GM18511 (cell line): ENCODE measurements around the gene LRRC41.
"Not testable (repeated sequence)": the region's sequence is repeated elsewhere in the genome, so short reads cannot be mapped to it uniquely, and the experiment has no call there.

Source experiments
- ATAC-seq: cut with Tn5 transposase; IDR thresholded peaks from one replicate; pipeline ENCODE4 v1.9.1; 2021; ENCODE audit warnings: mild to moderate bottlenecking, moderate library complexity; ENCODE audit not compliant: unreplicated experiment

LRRC41 gene

GRCh38 chr1:46325285-46326076, 22.1 kb upstream of the LRRC41 start:
- ATAC-seq: peak; percentile 67

GRCh38 chr1:46322191-46322590, 18.8 kb upstream of the LRRC41 start:
- not testable (repeated sequence) for ATAC-seq

- not testable (repeated sequence) for ATAC-seq
These were observed 16.8 kb upstream of the LRRC41 start for GRCh38 chr1:46319960-46320914.

DNA sequence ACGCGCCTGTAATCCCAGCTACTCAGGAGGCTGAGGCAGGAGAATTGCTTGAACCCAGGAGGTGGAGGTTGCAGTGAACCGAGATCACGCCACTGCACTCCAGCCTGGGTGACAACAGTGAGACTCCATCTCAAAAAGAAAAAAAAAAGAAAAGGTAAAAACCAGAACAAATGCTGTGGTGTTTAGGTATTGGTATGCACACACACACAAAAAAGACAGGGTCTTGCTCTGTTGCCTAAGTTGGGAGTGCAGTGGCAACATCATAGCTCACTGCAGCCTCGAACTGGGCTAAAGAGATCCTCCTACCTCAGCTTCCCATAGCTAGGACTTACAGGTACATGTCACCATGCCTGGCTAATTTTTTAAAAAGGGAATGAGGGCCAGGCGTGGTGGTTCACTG, 15.9 kb upstream of the LRRC41 start:
- not testable (repeated sequence) for ATAC-seq

- no peak for ATAC-seq
These were observed 13.9 kb upstream of the LRRC41 start for GRCh38 chr1:46317323-46317722.

- ATAC-seq: no peak
These were observed 12.4 kb upstream of the LRRC41 start for GRCh38 chr1:46315669-46316403.

DNA sequence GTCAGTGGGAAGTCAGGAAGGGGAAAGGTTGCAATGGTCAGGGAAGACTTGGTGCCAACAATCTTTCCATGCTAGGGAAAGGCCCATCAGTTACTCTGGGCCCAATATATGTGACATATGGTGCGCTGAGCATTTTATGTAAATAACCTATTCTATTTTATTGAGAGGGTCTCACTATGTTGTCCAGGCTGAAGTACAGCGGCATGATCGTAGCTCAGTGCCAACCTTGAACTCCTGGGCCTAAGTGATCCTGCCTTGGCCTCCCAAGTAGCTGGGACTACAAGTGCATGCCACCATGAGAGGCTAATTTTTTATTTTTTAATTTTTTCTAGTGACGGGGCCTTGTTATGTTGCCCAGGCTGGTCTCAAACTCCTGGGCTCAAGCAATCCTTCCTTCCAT, 6.9 kb upstream of the LRRC41 start:
- no peak for ATAC-seq

- ATAC-seq: no peak
These were observed 6.2 kb upstream of the LRRC41 start for GRCh38 chr1:46309401-46310159.

- ATAC-seq: no peak
These were observed 2.7 kb upstream of the LRRC41 start for GRCh38 chr1:46306159-46306530.

GRCh38 chr1:46303872-46304326, 483 bp upstream of the LRRC41 start:
- no peak for ATAC-seq

DNA sequence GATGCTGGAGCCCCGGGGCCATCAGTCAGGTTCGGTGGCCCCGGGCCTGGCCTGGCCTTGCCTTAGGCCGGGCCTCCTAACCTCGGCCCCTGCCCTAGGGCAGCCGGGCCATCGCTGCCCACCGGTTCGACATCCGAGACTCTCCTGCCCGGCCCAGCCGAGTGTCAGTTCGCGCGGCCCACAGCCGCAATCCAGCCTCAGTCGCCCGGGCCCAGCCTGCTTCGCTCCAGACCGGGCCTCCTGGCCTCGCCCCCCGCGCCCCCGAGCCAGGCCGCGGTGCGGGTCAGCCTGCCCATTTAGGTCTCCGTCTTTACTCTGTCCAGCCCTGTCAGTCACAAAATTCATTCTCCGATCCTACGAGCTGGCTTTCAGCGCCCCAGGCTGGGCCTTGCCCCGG, 777 bp downstream of the LRRC41 start:
- ATAC-seq: peak; percentile 4

DNA sequence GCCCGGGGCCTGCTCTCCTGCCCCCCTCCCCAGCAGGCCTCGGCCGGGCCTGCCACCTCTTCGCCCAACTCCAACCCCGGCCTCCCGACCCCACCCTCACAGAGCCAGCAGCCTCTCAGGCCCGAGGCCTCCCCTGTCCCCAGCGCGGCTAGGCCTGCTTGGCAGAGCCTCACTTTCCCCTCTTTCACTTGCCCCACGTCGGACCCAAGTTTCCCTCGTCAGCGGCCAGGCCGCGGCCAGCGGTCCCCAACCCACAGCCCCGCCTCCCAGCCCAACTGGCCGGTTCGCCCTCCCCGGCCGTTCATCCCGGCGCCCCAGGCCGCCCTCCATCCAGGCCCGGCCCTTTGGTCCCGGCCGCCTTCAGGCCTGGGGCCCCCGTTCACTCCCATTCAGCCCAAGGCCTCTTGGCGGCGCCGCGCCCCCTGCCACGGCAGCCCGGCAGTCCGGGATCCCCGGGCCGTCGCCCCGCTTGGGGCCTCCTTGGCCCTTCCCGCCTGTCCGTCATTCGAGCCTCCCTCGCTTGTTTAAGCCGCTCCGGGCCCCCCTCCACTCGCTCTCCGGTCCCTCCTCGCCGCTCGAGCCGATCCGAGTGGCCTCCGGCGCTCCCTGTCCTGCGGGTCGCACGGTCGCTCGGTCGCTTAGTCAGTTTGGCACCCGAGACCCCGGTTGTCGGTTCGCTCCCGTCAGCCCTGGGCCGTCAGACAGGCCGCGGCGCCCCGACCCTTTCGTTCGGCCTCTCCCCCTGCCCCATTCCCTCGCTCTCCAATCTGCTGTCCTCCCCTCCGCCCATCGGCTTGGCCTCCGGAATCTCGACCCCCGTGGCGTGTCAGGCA, 1.4 kb downstream of the LRRC41 start:
- peak; percentile 33 for ATAC-seq

DNA sequence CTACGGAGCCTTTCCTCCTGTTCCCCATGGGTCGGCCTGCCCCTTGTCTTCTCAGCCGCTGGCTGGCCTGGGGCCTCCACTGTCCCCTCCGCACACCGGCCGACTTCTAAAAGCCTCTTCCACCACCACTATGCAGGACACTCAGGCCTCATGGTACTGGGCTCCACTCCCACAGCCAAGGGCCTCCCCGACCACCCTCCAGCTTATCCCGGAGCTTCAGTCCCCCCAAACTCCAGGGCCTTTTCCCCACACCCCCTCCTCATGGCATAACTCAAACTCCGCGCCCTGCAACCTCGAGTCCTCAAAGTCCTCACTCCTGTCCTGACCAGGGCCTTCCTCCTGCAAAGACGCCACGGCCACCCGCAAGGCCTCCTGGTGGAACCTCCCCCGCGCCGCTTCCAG, 2.0 kb downstream of the LRRC41 start:
- ATAC-seq: no peak

GRCh38 chr1:46300673-46301405, 2.6 kb downstream of the LRRC41 start:
- no peak for ATAC-seq

DNA sequence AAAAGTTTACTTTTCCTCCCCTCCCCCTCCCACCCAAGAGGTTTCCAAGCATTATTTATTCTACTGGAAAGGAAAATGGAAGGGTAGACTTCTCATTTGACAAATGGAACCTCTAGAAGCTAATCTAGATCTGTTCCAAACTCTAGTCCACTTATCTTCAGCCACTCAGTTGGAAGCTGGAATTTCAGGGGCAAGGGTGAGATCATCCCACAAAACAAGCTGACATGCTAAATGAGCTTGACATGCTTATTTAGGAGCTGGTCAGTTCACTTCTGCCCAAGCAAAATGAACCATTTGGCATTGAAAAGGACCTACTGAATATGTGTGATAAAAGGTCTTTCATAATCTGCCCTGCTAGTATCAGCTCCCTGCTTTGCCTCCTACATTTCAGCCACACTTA, 5.0 kb downstream of the LRRC41 start:
- ATAC-seq: no peak

GRCh38 chr1:46295306-46295705, 8.1 kb downstream of the LRRC41 start:
- ATAC-seq: no peak

DNA sequence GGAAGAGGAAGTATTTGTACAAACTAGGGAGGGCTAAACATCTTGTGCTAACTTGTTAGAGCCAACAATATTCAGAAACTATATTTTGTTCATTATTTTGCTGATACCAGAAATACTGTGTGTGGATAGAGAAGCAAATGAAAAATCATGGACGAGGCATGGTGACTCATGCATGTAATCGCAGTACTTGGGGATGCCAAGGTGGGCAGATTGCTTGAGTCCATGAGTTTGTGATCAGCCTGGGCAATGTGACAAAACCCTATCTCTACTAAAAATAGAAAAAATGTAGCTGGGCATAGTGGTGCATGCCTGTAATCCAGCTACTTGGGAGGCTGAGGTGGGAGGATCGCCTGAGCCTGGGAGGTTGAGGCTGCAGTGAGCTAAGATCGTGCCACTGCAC, 13.4 kb downstream of the LRRC41 start:
- ATAC-seq: no peak

GRCh38 chr1:46289134-46289494, 14.3 kb downstream of the LRRC41 start:
- ATAC-seq: no peak
